CD4-positive, alpha-beta T cell (primary cell): ENCODE results near the gene KCNJ2. TPM values are rescaled to one million over a fixed set of nuclear protein-coding genes. Genes with fewer than 3 reads are reported as not detected.

Source experiments
- ATAC-seq: fragments of 200-7000 bp; cut with Tn5 transposase; one replicate; pipeline ENCODE4 v1.10.0; 2022; ENCODE audit warnings: mild to moderate bottlenecking; ENCODE audit not compliant: poor library complexity
- CTCF ChIA-PET: fragments of 350-600 bp; sonication (Branson Sonifier 250); formaldehyde crosslinking; loops from one replicate; lab custom pipeline; 2021; ENCODE audit warnings: antibody characterized with exemption, inconsistent platforms; lab: Charles Lee
- POLR2A ChIA-PET: fragments of 350-600 bp; sonication (Branson Sonifier 250); formaldehyde crosslinking; loops from one replicate; lab custom pipeline; 2021; ENCODE audit warnings: antibody characterized with exemption, inconsistent platforms; lab: Charles Lee
- DNase-seq, 14 experiments: peaks; one replicate each; pipeline ENCODE4 v3.0.0-alpha.2; 2013 to 2020; ENCODE audit warnings: mixed read lengths in 2 of 14
- H3K27ac ChIP-seq, 2 donors: one replicate each; pipeline versions ENCODE4 v1.5.1 to v1.7.0; 2013; ENCODE audit warnings: low read length in 2 of 2, low read depth in 1 of 2, mild to moderate bottlenecking in 1 of 2
- H3K27me3 ChIP-seq, 2 experiments: 1 replicate in 1 of 2; 2 replicates in 1 of 2; pipeline versions ENCODE4 v1.6.1 to v1.7.0; 2013; ENCODE audit warnings: low read length in 2 of 2, control low read depth in 1 of 2, mild to moderate bottlenecking in 1 of 2, moderate library complexity in 1 of 2; ENCODE audit not compliant: insufficient read depth in 2 of 2, control insufficient read depth in 1 of 2
- H3K36me3 ChIP-seq: one replicate; pipeline ENCODE4 v1.6.1; 2013; ENCODE audit warnings: low read length, control low read depth; ENCODE audit not compliant: insufficient read depth
- H3K4me1 ChIP-seq: one replicate; pipeline ENCODE4 v1.6.1; 2013; ENCODE audit warnings: low read length, control low read depth; ENCODE audit not compliant: insufficient read depth
- H3K4me3 ChIP-seq: one replicate; pipeline ENCODE4 v1.5.1; 2013; ENCODE audit warnings: mild to moderate bottlenecking, low read length, moderate library complexity
- H3K9me3 ChIP-seq, 2 experiments: 1 replicate in 1 of 2; 2 replicates in 1 of 2; pipeline versions ENCODE4 v1.6.1 to v1.7.0; 2013; ENCODE audit warnings: low read length in 2 of 2, mild to moderate bottlenecking in 2 of 2, control low read depth in 1 of 2, moderate library complexity in 1 of 2; ENCODE audit not compliant: control insufficient read depth in 1 of 2, insufficient read depth in 1 of 2
- H3K27ac Mint-ChIP-seq: one replicate; pipeline ENCODE4 v1.8.0; 2020; ENCODE audit warnings: mixed read lengths
- H3K27me3 Mint-ChIP-seq: one replicate; pipeline ENCODE4 v1.8.0; 2021; ENCODE audit warnings: mixed read lengths
- H3K36me3 Mint-ChIP-seq: one replicate; pipeline ENCODE4 v1.8.0; 2021; ENCODE audit warnings: low read depth, mixed read lengths
- H3K4me1 Mint-ChIP-seq: one replicate; pipeline ENCODE4 v1.8.0; 2021; ENCODE audit warnings: low read depth, mixed read lengths
- H3K4me3 Mint-ChIP-seq: one replicate; pipeline ENCODE4 v1.8.0; 2020; ENCODE audit warnings: mild to moderate bottlenecking, mixed read lengths
- H3K9me3 Mint-ChIP-seq: one replicate; pipeline ENCODE4 v1.8.0; 2020; ENCODE audit warnings: mixed read lengths
- intact Hi-C, 2 experiments: fragments of 100-400 bp; cut with DNase I in 1 of 2; cut with micrococcal nuclease in 1 of 2; formaldehyde crosslinking; loops; one replicate each; pipeline versions ENCODE4 v1.15.1 to v1.9.0; 2023 to 2025; cut with DNase I, micrococcal nuclease
- total RNA-seq, 174 experiments: library from RNA in 2 of 174; stranded (reverse) in 2 of 174; gene quantifications; one replicate each; pipeline ENCODE4 v1.2.3 and lab custom pipeline; 2021 to 2026
- TF ChIP-seq, protein P1 (sequence below): fragments of 200-600 bp; IDR thresholded peaks from one replicate; pipeline ENCODE4 v1.8.0; 2022; ENCODE audit warnings: antibody characterized with exemption, mild to moderate bottlenecking

Gene KCNJ2
- total RNA-seq, 2 experiments from 2014 or later: not detected

GRCh38 chr17:70134777-70135176 is 34.6 kb upstream of the KCNJ2 start:
- ChIA-PET CTCF (interaction anchor here (0.7 kb wide), 1 partner anchor 21 kb away, joined by 3 read pairs; no protein-coding TSS in a partner anchor), POLR2A (no interaction called here)
- Mint-ChIP-seq H3K9me3 (no peaks in the 10 kb centered on the region), H3K4me1 (peaks cover 11% of the 10 kb centered on the region), H3K27ac (no peak overlapping the region), H3K27me3 (no peaks in the 10 kb centered on the region), H3K36me3 (no peaks in the 10 kb centered on the region), H3K4me3 (no peak overlapping the region)
- intact Hi-C loops: no loop called here
- TF ChIP-seq, protein P1, sequence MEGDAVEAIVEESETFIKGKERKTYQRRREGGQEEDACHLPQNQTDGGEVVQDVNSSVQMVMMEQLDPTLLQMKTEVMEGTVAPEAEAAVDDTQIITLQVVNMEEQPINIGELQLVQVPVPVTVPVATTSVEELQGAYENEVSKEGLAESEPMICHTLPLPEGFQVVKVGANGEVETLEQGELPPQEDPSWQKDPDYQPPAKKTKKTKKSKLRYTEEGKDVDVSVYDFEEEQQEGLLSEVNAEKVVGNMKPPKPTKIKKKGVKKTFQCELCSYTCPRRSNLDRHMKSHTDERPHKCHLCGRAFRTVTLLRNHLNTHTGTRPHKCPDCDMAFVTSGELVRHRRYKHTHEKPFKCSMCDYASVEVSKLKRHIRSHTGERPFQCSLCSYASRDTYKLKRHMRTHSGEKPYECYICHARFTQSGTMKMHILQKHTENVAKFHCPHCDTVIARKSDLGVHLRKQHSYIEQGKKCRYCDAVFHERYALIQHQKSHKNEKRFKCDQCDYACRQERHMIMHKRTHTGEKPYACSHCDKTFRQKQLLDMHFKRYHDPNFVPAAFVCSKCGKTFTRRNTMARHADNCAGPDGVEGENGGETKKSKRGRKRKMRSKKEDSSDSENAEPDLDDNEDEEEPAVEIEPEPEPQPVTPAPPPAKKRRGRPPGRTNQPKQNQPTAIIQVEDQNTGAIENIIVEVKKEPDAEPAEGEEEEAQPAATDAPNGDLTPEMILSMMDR: no peak
- no peaks in the 10 kb centered on the region for H3K4me1 ChIP-seq
- no peak overlapping the region for H3K4me3 ChIP-seq
- no peaks in the 10 kb centered on the region for H3K27me3 ChIP-seq
- no peak for DNase-seq
- H3K36me3 ChIP-seq: no peaks in the 10 kb centered on the region
- H3K9me3 ChIP-seq: no peaks in the 10 kb centered on the region
- ATAC-seq: no peak
- H3K27ac ChIP-seq: no peak overlapping the region

- Histone ChIP-seq H3K36me3 (no peaks in the 10 kb centered on the region), H3K9me3 (no peaks in the 10 kb centered on the region), H3K4me1 (no peaks in the 10 kb centered on the region), H3K4me3 (no peak overlapping the region), H3K27me3 (no peaks in the 10 kb centered on the region), H3K27ac (no peak overlapping the region)
- no peaks in the 10 kb centered on the region for H3K9me3 Mint-ChIP-seq
- DNase-seq (no peak), ATAC-seq (no peak)
- no peaks in the 10 kb centered on the region for H3K36me3 Mint-ChIP-seq
- H3K27ac Mint-ChIP-seq: no peak overlapping the region
- no peaks in the 10 kb centered on the region for H3K27me3 Mint-ChIP-seq
- CTCF ChIA-PET: no interaction called here
- intact Hi-C loops: no loop called here
- POLR2A ChIA-PET: no interaction called here
- peaks cover 11% of the 10 kb centered on the region for H3K4me1 Mint-ChIP-seq
- H3K4me3 Mint-ChIP-seq: no peak overlapping the region
- TF ChIP-seq, protein P1: no peak
Measured at GRCh38 chr17:70136131-70136530, 33.2 kb upstream of the KCNJ2 start.

GRCh38 chr17:70137451-70138230 is 31.7 kb upstream of the KCNJ2 start:
- H3K9me3 ChIP-seq: no peaks in the 10 kb centered on the region
- CTCF ChIA-PET: no interaction called here
- no peaks in the 10 kb centered on the region for H3K36me3 Mint-ChIP-seq
- no peaks in the 10 kb centered on the region for H3K27me3 ChIP-seq
- H3K4me3 ChIP-seq: peak overlapping the region; percentile 15
- H3K27ac ChIP-seq: no peak overlapping the region
- H3K4me3 Mint-ChIP-seq: peak overlapping the region; percentile 77
- intact Hi-C loops: no loop called here
- no peak overlapping the region for H3K27ac Mint-ChIP-seq
- POLR2A ChIA-PET: no interaction called here
- DNase-seq: peak in 1 of 14 experiments; percentile 8
- TF ChIP-seq, protein P1: no peak
- H3K4me1 ChIP-seq: no peaks in the 10 kb centered on the region
- peaks cover 11% of the 10 kb centered on the region for H3K4me1 Mint-ChIP-seq
- no peak for ATAC-seq
- H3K36me3 ChIP-seq: no peaks in the 10 kb centered on the region
- H3K9me3 Mint-ChIP-seq: no peaks in the 10 kb centered on the region
- no peaks in the 10 kb centered on the region for H3K27me3 Mint-ChIP-seq
